Ectodermal cell (in vitro differentiated cells): ENCODE results near the gene KIRREL3.

ENCODE experiments used
- H3K27ac ChIP-seq: 2 replicates; pipeline ENCODE4 v1.7.0; 2013; ENCODE audit warnings: mild to moderate bottlenecking, low read depth, low read length; ENCODE audit not compliant: insufficient read depth, poor library complexity, severe bottlenecking
- H3K27me3 ChIP-seq: 2 replicates; pipeline ENCODE4 v1.7.0; 2013; ENCODE audit warnings: mild to moderate bottlenecking, low read length; ENCODE audit not compliant: insufficient read depth, control insufficient read depth, poor library complexity, severe bottlenecking
- H3K36me3 ChIP-seq: one replicate; pipeline ENCODE4 v1.7.0; 2013; ENCODE audit warnings: low read length; ENCODE audit not compliant: control insufficient read depth, insufficient read depth
- H3K4me1 ChIP-seq: one replicate; pipeline ENCODE4 v1.7.0; 2013; ENCODE audit warnings: low read length; ENCODE audit not compliant: control insufficient read depth, insufficient read depth
- H3K4me3 ChIP-seq: 2 replicates; pipeline ENCODE4 v1.7.0; 2013; ENCODE audit warnings: low read depth, low read length, control low read depth; ENCODE audit not compliant: insufficient read depth
- H3K9me3 ChIP-seq: 2 replicates; pipeline ENCODE4 v1.7.0; 2013; ENCODE audit warnings: mild to moderate bottlenecking, low read length, moderate library complexity; ENCODE audit not compliant: control insufficient read depth
- WGBS, 2 experiments: methylation state at CpG; one replicate each; pipeline ENCODE4 v1.1.7; 2013; ENCODE audit warnings: missing lambda C conversion rate in 2 of 2; 5-methylcytosine and 5-hydroxymethylcytosine counted together

Gene KIRREL3

DNA sequence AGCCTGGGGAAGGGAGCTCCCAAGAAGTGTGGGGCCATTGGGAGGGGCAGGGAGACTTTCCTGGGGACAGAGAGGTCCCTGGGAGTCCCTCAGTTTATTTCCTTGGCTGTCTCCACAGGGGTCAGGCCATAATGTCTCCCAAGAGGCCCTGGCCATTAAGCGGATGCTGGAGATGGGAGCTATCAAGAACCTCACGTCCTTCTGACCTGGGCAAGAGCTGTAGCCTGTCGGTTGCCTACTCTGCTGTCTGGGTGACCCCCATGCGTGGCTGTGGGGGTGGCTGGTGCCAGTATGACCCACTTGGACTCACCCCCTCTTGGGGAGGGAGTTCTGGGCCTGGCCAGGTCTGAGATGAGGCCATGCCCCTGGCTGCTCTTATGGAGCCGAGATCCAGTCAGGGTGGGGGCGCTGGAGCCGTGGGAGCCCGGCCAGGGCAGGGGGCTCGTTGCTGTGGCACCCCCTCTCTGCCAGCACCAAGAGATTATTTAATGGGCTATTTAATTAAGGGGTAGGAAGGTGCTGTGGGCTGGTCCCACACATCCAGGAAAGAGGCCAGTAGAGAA is 586.6 kb downstream of the KIRREL3 start:
- H3K27me3 ChIP-seq: peaks cover 6% of the 10 kb centered on the region
- H3K4me3 ChIP-seq: no peak overlapping the region
- no peaks in the 10 kb centered on the region for H3K4me1 ChIP-seq
- 94 to 95% methylated on average over 8 to 9 of the region's 9 CpGs for WGBS, 2 experiments
- no peaks in the 10 kb centered on the region for H3K9me3 ChIP-seq
- H3K36me3 ChIP-seq: peaks cover 12% of the 10 kb centered on the region
- H3K27ac ChIP-seq: no peak overlapping the region

DNA sequence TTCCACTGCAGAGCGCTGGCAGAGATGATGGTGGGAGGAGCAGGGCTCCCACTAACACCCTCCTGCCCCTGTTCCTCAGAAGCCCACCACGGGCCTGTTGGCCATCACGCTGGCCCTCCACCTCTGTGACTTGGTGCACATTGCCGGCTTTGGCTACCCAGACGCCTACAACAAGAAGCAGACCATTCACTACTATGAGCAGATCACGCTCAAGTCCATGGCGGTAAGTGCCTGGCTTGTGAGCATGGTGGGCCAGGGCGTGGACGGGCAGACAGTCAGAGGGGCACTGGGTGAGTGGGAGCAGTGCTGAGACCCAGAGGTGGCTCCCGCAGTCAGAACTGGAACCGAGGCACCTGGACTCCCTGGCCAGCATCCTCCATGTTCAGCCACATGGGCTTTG is 587.1 kb downstream of the KIRREL3 start:
- WGBS, 2 experiments: 94 to 98% methylated on average over 11 of the region's 11 CpGs
- Histone ChIP-seq H3K36me3 (peaks cover 12% of the 10 kb centered on the region), H3K27ac (no peak overlapping the region), H3K27me3 (peaks cover 6% of the 10 kb centered on the region), H3K4me1 (no peaks in the 10 kb centered on the region), H3K4me3 (no peak overlapping the region), H3K9me3 (no peaks in the 10 kb centered on the region)

DNA sequence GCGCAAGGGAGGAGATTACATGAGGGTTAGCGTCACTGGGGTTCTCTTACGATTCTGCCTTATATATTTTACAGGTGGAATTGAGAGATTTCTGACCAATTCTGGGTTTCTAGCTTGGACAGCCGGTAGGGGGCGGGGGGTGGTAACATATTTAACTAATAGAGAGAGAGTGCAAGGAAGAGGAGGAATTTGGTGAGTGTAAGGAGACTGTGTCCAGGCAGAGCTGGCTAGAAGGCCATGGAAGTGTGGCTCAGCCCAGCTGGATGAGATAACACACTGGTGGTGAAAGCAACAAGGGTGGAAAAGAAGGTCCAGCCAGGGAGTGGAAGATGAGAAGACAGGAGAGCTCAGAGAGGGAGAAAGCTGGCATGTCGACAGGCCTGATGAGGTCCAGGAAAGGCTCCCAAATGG is 588.6 kb downstream of the KIRREL3 start:
- 80 to 83% methylated on average over 6 of the region's 6 CpGs for WGBS, 2 experiments
- Histone ChIP-seq H3K27ac (no peak overlapping the region), H3K27me3 (peaks cover 3% of the 10 kb centered on the region), H3K36me3 (peaks cover 12% of the 10 kb centered on the region), H3K4me3 (no peak overlapping the region), H3K4me1 (no peaks in the 10 kb centered on the region), H3K9me3 (no peaks in the 10 kb centered on the region)

DNA sequence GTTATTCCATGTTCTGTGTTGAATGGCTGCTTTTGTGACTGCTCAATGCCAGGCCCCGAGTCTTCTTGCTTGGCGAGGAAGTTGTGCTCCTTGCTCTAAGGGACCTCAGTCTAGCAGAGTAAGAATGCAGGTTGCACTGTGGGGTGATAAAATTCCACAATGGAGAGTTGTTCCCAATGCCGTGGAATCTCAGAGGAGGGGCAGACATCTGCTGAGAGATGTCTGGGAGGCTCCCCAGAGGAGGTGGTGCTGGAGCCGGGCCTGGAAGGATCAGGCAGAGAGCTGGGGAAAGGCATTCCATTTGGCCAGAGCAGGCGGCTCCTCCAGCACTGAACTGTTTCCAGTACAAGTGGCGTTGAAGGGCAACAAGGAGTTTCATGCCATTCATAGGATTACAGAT is 589.9 kb downstream of the KIRREL3 start:
- Histone ChIP-seq H3K4me1 (no peaks in the 10 kb centered on the region), H3K36me3 (peaks cover 12% of the 10 kb centered on the region), H3K4me3 (no peak overlapping the region), H3K9me3 (no peaks in the 10 kb centered on the region), H3K27ac (no peak overlapping the region), H3K27me3 (no peaks in the 10 kb centered on the region)
- WGBS, 2 experiments: 88 to 91% methylated on average over 6 of the region's 6 CpGs

DNA sequence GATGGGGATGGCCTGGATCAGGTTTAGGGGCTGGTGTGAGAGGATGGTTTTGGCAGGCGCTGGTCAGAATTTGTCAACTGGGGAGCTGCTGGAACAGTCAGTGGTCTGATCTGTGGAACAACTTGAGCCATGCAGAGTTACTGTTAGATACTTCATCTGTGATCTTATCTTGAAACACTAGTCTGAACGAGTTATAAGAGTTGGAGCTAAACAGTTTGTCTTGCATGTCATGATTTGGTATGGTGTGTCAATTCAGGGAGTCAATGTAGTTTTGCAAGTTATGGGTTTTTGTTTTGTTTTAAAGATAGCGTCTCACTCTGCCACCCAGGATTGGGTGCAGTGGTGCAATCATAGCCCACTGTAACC is 591.0 kb downstream of the KIRREL3 start:
- H3K4me1 ChIP-seq: peaks cover 5% of the 10 kb centered on the region

DNA sequence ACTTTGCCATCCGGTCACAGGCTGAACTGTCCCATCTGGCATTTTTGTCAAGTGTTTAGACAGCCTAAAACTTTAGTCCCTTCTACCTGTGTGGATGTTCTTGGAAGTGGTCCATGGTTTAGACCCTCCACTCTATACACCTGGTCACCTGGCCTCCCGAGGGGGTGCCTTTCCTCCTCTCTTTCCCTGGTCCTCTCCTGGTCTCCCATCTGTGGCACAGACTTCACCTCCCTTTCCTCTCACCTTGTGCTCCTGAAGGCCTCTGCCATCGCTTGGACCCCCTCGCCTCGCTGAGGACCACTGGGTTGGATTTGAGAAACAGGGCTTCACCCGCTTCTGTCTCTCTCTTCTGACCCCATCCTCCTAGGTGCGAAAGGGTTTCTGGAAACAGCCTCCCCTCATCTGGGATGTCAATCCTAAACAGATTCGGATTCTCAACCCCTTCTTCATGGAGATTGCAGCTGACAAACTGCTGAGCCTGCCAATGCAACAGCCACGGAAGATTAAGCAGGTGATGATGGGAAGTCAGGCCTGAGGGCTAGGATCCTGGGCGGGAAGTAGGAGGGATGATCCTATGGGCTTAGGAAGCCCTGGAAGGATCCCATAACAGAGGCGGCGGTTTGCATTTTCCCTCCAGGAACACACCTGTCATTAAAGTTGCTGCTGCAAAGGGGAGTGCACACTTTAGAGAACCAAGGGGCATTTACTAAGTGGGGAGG is 591.5 kb downstream of the KIRREL3 start:
- Histone ChIP-seq H3K4me1 (peaks cover 10% of the 10 kb centered on the region), H3K27me3 (no peaks in the 10 kb centered on the region), H3K27ac (no peak overlapping the region), H3K9me3 (no peaks in the 10 kb centered on the region), H3K36me3 (peaks cover 12% of the 10 kb centered on the region), H3K4me3 (no peak overlapping the region)
- 94 to 97% methylated on average over 12 of the region's 12 CpGs for WGBS, 2 experiments

More for the DNA sequence above, 591.0 kb downstream of the KIRREL3 start:
- H3K9me3 ChIP-seq: no peaks in the 10 kb centered on the region
- WGBS, 2 experiments: 95 to 96% methylated on average over 3 of the region's 3 CpGs
- no peak overlapping the region for H3K4me3 ChIP-seq
- H3K36me3 ChIP-seq: peaks cover 12% of the 10 kb centered on the region
- no peak overlapping the region for H3K27ac ChIP-seq
- H3K27me3 ChIP-seq: no peaks in the 10 kb centered on the region

DNA sequence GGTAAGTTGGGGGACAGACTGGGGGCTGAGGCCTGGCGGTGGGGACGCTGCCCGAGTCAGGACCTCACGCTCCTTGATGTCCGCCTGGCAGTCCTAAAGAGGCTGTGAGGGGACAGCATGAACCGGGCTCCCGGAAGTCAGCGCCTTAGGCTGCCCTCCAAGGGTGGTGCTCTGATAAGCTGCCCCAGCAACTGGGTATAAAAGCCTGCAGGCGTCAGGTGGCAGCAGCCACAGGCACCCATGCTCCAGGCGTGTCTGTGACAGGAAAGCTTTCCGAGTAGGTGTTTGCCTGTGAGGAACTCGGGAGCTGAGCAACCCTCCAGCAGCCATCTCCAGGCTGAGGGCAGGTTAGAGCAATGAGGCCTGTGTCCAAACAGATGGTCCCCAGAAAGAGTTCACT is 592.1 kb downstream of the KIRREL3 start:
- Histone ChIP-seq H3K4me1 (peaks cover 15% of the 10 kb centered on the region), H3K27ac (no peak overlapping the region), H3K27me3 (no peaks in the 10 kb centered on the region), H3K4me3 (no peak overlapping the region), H3K9me3 (no peaks in the 10 kb centered on the region), H3K36me3 (peaks cover 9% of the 10 kb centered on the region)
- 91 to 92% methylated on average over 12 of the region's 12 CpGs for WGBS, 2 experiments

DNA sequence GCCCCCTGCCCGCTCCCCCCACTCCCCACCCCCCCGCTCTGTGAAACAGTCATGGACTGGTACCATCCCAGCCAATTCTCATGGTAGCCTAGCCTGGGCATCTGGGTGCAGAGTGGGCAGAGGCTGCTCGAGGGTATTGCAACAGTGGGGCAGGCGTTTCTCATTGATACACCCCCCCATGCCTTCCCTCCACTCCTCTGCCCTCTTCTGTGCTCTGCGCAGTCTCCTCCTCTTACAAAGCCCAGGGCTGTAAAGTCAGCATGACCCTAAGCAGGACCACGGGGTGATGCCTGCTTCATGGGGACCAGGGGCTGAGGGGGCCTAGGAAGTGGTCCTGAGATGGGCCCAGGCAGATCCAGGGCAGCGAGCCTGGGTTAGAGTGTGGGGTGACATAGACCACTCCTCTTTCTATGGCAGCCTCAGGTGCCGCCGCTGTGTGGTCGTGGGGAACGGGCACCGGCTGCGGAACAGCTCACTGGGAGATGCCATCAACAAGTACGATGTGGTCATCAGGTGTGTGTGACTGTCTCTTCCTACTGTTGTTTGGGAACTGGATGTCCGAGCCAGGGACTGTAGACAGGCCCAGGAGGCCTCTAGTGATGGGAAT is 592.8 kb downstream of the KIRREL3 start:
- Histone ChIP-seq H3K9me3 (no peaks in the 10 kb centered on the region), H3K36me3 (peaks cover 7% of the 10 kb centered on the region), H3K27me3 (no peaks in the 10 kb centered on the region), H3K4me3 (no peak overlapping the region), H3K4me1 (peaks cover 15% of the 10 kb centered on the region), H3K27ac (no peak overlapping the region)
- 95% methylated on average over 13 to 15 of the region's 15 CpGs for WGBS, 2 experiments

DNA sequence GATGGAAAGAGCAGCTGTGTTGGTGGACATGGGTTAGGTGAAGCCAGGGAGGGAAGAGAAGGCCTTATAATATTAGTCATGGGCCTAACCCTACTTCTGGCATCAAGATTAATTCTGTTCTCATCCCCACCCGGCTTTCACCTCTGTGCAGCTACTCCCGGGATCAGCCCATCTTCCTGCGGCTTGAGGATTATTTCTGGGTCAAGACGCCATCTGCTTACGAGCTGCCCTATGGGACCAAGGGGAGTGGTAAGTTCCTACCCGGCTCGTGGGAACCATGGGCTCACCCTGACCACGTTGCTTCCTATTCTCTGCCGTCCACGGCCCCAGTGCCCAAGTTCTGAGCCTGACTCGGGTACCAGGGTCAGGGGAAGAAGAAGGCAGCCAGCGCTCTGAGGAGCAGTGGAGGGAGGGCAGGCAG is 593.5 kb downstream of the KIRREL3 start:
- Histone ChIP-seq H3K4me3 (no peak overlapping the region), H3K4me1 (peaks cover 15% of the 10 kb centered on the region), H3K9me3 (no peaks in the 10 kb centered on the region), H3K36me3 (peaks cover 7% of the 10 kb centered on the region), H3K27me3 (no peaks in the 10 kb centered on the region), H3K27ac (no peak overlapping the region)
- WGBS, 2 experiments: 91 to 92% methylated on average over 12 of the region's 12 CpGs

DNA sequence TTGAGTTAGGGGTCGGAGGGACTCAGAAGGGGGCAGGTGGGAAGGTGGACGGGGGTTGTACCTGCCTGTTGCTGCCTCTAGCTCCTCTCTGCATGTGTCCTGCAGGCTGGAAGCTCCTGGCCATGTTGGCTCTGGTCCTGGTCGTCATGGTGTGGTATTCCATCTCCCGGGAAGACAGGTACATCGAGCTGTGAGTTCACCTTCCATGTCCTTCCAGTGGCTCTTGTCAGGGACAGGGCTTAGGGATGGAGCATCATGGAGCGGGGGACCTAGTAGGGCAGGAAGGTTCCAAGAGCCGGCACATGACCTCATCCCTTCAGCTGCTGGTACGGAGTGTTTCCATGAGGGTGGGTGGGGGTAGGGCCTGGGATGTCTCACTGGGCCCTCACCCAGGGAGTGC is 594.2 kb downstream of the KIRREL3 start:
- Histone ChIP-seq H3K4me3 (no peak overlapping the region), H3K9me3 (no peaks in the 10 kb centered on the region), H3K4me1 (peaks cover 15% of the 10 kb centered on the region), H3K36me3 (peaks cover 7% of the 10 kb centered on the region), H3K27me3 (no peaks in the 10 kb centered on the region), H3K27ac (no peak overlapping the region)
- WGBS, 2 experiments: 93 to 95% methylated on average over 8 of the region's 8 CpGs
